Cortex of kidney (tissue), 1 donor: ENCODE measurements around the gene ZBTB49.
"Not testable (repeated sequence)": the region's sequence is repeated elsewhere in the genome, so short reads cannot be mapped to it uniquely, and the experiment has no call there.

Source experiments
- DNase-seq: peaks from one replicate; lab custom pipeline; 2025; lab: John Stamatoyannopoulos, UW

The ZBTB49 gene

GRCh38 chr4:4289941-4290850 is at the start of gene ZBTB49, which contains the start of gene LYAR:
ZBTB49 (plus strand) TSS chr4:4290251; CDS start chr4:4299946, 9,695 bp downstream.
LYAR (minus strand) TSS chr4:4290154; CDS start chr4:4283742, 6,412 bp downstream.
- peak; percentile 42 for DNase-seq

DNA sequence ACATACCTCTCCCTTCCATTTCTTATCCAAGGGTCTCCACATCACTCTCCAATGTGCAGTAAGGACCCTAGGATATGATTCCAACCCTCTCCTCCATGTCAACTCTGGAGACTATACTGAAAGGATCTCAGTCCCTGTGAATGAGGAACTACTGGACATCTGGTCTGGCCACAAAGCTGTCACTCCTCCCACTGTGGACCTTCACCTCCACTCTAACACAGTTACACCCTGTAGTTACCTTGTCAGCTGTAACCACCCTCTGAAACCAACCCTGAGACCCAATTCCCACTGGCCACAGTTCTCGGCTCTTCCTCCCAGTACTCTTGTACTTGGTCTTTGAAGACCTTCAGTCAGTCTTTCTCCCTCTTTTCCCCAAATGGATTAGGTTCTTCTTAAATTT is 44.9 kb upstream of the ZBTB49 start:
- DNase-seq: no peak

GRCh38 chr4:4247696-4248028 is 42.4 kb upstream of the ZBTB49 start:
- DNase-seq: no peak

GRCh38 chr4:4248029-4248884 is 41.8 kb upstream of the ZBTB49 start, which contains the start of gene TMEM128:
TMEM128 (minus strand) TSS chr4:4248223; CDS start chr4:4248202, 21 bp downstream.
- peak; percentile 31 for DNase-seq

DNA sequence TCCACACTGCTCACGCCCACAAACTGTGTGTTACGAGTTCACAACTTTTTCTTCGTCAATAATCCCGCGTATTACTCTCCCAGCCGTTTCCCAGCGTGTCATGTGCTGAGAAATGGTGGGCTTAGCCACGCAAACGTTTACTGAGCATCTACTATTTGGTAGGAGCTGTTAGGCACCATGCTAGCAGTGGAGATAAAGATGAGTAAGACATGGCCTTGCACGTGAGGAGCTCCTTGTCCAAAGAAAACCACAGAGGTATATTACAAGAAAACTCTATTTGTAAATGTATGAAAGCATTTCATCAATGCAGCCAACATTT is 41.2 kb upstream of the ZBTB49 start:
- no peak for DNase-seq

- DNase-seq: not testable (repeated sequence)
These were observed 40.7 kb upstream of the ZBTB49 start for GRCh38 chr4:4249342-4249741.

DNA sequence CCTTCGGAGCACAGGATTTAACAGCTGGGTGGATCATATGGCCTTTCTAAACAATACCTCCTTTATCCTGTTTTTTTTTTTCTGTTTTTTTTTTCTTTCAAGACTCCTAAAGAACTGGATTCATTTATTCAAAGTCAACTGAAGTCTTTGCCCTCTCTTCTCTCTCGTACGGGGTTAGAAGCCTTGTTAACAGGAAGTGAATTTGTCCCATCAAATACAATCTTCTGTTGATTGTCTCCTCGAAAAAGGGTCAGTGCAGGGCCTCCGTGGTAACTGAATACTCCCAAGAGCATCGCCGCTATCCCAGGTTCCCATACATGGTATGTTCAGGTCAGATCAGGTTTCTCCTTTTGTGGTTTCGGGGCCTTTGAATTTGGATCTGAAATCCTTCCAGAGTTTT is 40.2 kb upstream of the ZBTB49 start:
- DNase-seq: no peak

GRCh38 chr4:4254199-4254598 is 35.9 kb upstream of the ZBTB49 start:
- DNase-seq: no peak

DNA sequence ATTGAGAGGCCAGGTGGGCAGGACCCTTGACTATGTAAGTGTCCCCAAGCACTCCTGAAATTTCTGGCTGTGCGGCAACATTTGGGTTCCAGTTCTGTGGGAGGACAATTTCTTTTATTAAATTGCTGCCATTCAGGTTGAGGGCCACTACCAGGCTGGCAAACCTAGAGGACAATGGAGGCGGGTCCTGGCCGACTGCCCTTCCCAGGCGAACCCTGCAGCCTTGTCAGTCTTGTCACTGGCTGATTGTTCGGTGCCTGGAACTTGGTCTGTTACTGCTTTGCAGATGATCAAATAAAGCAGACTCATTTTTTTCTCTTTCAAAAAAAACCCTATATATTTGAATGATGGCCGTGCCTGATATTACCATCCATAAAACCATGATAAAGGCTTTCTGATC is 35.4 kb upstream of the ZBTB49 start:
- DNase-seq: no peak

DNA sequence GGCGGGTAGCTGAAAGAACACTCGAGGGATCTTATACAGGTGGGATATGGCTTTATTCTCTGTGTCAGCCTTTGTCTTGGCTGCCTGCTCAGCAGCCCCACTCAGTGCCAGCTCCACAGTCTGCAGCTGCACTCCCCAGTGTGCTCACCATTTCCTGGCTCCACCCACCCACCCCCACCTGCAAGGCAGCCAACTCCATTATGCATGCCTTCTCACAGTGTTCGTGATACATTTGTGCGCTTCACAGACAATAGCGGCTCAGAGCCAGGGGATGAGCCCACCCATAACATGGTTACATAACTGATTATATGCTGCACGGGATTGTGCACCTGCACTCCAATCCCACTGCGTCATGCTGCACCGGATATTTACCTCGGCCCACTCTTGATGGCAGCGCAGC is 33.3 kb upstream of the ZBTB49 start:
- DNase-seq: no peak

- DNase-seq: not testable (repeated sequence)
These were observed 32.3 kb upstream of the ZBTB49 start for GRCh38 chr4:4257705-4258104.

- DNase-seq: no peak
These were observed 30.5 kb upstream of the ZBTB49 start for GRCh38 chr4:4259484-4260100.

GRCh38 chr4:4260185-4260751 is 29.8 kb upstream of the ZBTB49 start:
- DNase-seq: no peak

DNA sequence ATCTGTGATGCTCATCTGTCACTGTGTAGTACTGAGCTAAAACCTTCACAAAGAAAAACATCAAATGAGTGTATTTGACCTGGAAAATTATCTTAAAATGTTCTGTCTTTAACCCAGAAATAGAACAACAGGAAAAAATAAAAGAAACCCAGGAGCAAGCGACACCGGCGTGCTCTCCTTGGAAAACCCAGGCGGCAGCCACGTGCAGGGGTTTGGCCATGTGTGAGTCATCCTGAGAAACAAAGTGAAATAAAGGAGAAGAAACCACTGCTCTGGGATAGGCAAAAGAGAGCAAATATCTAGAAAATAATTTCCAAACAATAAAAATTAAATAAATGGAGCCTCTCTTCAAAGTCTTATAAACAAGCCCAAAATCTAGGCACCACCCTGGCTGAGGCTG is 22.1 kb upstream of the ZBTB49 start:
- no peak for DNase-seq

DNA sequence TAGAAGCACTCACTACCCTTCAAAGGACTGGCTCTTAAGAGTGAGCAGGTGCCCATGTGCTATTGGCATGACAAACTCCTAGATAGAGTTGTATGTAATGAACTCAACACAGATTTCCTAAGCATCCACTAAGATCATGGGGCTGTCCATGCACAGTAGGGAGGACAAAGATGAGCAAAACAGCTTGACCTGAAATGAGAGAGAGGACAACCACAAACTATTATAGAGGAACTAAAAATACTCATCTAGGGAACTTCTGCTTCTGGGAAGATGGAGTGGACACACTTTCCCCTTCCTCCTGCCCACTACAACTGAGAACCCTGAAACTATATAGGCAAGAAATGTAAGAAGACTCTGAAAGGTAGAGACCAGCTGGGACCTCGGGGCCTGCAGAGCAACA is 21.3 kb upstream of the ZBTB49 start:
- no peak for DNase-seq

DNA sequence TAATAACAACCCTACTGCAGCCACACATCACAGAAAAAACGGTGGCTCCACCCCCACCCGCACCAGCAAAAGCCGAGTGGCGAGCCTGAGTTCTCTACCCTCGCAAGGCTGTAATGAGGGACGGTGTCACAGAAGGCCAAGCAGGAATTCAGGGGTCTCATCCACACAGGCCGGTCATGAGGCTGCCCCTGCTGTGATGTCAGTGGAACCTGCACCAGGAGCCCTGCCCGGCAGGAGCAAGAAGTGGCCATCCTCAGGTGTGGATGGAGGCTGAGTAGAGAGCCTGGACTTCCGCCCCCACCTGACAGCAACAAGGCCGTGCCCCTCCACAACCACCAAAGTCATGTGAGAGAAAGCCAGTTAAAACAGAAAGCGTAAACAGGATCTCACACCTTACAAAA is 20.7 kb upstream of the ZBTB49 start:
- DNase-seq: no peak

- no peak for DNase-seq
These were observed 20.2 kb upstream of the ZBTB49 start for GRCh38 chr4:4269856-4270255.

- no peak for DNase-seq
These were observed 19.5 kb upstream of the ZBTB49 start for GRCh38 chr4:4270529-4270928.

- DNase-seq: no peak
These were observed 18.1 kb upstream of the ZBTB49 start for GRCh38 chr4:4271912-4272311.

GRCh38 chr4:4274226-4274625 is 15.8 kb upstream of the ZBTB49 start:
- no peak for DNase-seq

GRCh38 chr4:4277531-4277930 is 12.5 kb upstream of the ZBTB49 start:
- no peak for DNase-seq

GRCh38 chr4:4281787-4282186 is 8.3 kb upstream of the ZBTB49 start:
- DNase-seq: no peak
